GM12801 (cell line): Measurements from ENCODE around the gene ARHGAP26.

ENCODE experiments used
- CTCF ChIP-seq: IDR thresholded peaks from one replicate; pipeline ENCODE4 v1.5.1; 2011; ENCODE audit warnings: control low read depth; ENCODE audit not compliant: insufficient read length; ENCODE audit errors: extremely low read depth

ARHGAP26 gene

DNA sequence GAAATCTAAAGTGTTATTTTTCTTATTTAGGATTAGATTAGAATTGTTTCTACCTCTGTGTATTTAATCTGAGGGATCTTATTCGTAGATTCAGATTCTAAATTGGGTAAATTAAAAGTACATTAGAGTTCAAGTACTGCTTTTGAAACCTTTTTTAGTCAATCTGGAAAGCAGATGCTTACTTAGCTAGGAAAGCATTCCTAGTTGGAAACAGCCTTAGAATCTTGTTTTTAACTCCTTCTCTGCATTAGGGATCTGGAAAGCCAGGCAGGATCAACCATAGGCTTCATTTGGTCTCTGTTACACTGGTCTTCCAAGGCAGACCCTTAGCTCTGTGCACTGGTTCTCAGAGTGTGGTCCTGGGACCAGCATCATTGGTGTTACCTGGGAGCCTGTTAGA lies 385.9 kb downstream of the ARHGAP26 start:
- no peak for TF ChIP-seq CTCF

DNA sequence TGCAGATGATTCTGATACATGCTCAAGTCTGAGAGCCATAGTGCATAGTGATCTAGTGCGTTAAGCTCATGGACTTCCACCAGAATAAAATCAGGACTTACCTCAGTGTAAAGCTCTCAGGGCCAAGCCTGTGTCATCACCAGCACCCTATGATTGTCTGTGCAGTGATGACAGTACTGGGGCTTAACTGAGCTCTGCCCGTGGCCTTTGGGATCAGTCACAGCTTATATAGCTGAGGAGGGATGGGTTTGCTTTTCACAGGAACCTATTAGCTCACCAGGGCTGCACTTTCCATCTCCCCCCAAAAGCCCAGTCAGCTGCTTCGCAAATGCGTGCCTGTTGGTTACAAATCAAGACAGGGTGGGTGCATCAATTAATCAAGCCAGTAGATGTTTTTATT lies 386.4 kb downstream of the ARHGAP26 start:
- no peak for TF ChIP-seq CTCF

GRCh38 chr5:143159031-143159430 lies 388.9 kb downstream of the ARHGAP26 start:
- TF ChIP-seq CTCF = no peak

DNA sequence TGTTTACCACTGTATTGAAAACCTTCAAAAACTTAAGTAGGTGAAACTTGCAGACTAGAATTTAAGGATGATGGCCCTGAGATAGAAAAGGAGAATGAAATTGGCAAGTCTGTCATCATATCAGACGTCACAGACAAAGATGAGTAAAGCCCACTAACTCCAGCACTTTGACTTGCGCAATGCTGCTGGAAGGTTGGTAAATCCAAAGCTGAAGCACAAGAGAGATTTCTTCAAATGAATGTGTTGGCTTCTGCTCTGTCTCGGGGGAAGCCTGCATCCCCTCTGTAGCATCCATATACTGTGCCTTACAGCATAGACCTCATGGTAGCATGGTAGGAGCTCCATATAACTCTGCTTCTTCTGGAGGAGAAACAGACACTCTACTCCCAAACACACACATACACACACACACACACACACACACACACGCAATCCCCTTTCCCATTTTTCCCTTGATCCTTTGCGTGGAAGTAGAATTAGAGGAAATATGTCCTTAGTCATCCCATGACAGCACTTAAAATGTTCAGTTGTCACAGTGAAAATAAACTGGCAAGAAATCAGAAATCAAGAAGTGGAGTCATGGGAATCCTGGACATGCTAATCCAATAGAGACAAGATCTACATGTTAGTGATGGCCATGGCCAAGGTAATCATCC lies 391.8 kb downstream of the ARHGAP26 start:
- no peak for TF ChIP-seq CTCF

DNA sequence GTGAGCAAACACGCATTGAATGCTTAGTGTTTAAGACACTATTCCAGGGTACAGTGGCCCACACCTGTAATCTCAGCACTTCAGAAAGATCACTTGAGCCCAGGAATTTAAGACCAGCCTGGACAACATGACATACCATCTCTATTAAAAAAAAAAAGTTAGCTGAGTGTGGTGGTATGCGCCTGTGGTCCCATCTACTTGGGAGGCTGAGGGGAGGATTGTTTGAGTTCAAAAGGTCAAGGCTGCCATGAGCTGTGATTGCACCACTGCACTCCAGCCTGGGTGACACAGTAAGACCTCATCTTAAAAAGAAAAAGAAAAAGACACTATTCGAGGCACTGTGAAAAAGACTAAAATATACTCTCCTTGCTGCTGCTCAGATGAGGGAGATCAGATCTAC lies 392.6 kb downstream of the ARHGAP26 start:
- TF ChIP-seq CTCF = no peak

DNA sequence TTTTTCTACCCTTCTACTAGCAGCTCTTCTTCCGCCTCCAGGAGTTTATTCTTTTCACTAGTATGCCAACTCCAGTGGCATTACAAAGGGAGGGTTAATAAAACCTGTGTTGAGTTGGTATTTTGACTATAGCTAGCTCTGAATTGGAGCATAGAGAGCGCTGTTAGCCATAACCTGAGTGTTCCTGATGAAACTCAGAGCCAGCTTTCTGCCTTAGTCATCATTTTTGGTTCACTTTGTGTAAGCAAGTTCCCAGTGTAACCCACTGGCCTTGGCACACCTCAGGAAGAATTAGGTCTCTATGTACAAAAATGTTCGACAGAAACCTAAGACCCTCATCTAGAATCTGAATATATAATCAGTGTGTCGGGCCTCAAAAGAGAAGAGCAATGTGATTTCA lies 394.4 kb downstream of the ARHGAP26 start:
- TF ChIP-seq CTCF = no peak

DNA sequence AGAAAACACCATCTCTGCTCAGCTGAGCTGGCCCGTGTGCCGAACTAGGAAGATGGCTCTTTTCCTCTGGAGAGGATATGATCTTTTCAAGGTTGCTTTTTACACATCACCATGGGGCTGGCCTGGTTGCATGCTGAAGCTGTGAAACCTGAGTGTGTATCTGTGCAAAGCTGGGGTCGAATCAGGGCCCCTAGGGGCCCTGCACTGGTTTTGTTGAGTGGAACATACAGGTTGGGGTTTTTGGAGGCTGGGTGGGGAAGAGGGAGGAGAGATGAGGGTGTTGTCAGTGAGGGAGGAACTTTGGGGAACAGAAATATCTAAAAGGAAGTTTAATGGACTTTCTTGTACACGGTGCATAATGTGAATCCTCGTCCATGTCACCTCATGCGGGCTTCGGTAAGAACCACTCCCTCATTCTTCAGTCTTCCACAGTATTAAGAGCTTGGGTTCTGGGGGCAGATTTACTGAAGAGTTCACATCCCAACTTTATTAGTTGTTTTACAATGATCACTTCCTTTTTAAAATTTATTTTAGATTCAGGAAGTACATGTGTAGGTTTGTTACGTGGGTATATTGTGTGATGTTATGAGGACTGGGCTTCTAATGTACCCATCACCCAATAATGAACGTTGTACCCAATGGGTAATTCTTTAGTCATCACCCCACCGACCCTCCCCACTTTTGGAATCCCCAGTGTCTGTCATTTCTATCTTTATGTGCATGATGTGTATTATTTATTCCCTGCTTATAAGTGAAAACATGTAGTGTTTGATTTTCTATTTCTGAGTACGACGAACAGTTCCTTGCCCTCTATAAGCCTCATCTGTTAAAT lies 395.1 kb downstream of the ARHGAP26 start:
- TF ChIP-seq CTCF = no peak
